HG02642 (cell line): Measurements from ENCODE around the gene RAB11A.

ENCODE experiments used
- ATAC-seq: cut with Tn5 transposase; IDR thresholded peaks from one replicate; pipeline ENCODE4 v1.9.1; 2021; ENCODE audit warnings: mild to moderate bottlenecking; ENCODE audit not compliant: unreplicated experiment, poor library complexity

Gene RAB11A

DNA sequence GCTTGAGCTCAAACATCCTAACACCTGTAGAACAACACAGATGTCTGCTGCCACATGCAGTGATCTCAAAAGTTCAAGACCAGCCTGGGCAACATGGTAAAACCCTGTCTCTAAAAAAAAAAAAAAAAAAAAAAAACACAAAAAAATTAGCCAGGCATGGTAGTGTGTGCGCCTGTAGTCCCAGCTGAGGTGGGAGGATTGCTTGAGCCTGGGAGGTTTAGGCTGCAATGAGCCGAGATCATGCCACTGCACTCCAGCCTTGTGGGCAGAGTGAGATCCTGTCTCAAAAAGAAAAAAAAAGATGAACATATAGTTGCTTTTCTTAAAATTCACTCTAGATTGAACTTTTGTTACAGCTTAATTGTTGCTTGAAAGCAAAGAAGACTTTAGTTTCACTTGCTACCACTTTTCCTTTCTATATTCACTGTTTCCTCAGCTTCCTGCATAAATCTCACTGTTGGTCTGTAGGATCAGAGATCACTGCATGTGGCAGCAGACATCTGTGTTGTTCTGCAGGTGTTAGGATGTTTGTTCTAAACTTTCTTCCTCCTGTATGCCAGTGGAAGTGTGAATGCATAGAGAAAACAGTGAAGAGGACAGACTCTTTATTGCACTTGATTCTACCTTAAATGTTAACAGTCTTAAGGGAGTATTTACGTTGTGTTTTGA, 12.6 kb downstream of the RAB11A start:
- ATAC-seq = no peak

DNA sequence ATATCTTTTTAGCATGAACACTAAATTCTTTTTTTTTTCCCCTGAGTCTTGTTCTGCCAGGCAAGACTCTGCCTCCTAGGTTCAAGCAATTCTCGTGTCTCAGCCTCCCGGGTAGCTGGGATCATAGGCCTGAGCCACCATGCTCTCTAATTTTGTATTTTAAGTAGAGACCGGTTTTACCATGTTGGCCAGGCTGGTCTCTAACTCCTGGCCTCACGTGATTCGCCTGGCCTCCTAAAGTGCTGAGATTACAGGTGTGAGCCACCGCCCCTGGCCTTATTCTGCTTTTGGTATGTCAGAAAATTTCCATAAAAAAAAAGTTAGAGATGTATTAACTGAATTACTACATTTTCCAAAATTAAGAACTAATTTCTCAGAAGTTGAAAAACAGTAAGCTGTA, 14.3 kb downstream of the RAB11A start:
- ATAC-seq = no peak

DNA sequence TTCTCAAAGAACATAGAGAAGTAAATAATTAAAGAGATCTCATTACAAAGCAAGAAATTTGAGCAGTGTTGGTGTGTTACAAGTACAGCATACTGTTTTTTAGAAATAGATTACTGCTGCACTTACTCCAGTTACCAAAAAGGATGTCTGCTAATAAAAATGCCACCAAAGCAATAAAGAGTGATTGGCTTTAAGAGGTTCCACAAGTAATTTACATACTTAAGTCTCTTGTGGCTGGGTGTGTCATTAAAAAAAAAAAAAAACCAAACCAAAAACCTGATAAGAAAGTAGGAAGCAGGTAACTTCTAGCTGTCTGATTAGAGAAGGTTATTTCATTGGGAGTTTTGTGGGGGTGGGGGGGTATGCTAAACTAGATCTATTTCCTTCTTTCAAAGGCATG, 15.2 kb downstream of the RAB11A start:
- no peak for ATAC-seq

DNA sequence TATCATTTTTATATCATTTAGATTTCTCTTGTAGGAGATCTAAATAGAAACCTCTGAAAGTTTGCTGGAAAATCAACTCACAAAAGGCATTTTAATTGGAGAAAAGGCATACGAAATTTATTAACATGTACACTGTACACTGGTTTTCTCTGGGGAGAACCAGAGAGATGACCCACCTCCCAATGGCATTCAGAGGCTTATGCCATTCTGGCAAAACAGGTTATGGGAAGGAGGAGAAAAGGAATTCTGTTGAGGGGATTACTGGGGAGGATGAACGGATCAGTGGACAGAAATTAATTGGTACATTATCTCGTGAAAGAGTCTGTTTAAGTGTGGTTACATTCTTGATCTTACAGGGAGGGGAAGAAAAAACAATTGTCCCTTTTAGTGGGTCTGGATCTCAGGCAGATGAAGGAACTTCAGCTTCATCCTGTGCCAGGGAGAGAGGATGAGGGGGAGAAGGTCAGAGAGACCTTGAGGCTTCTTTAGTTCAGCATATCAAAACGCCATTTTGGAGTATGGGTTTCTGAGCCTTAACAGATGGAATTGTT, 16.5 kb downstream of the RAB11A start:
- no peak for ATAC-seq

DNA sequence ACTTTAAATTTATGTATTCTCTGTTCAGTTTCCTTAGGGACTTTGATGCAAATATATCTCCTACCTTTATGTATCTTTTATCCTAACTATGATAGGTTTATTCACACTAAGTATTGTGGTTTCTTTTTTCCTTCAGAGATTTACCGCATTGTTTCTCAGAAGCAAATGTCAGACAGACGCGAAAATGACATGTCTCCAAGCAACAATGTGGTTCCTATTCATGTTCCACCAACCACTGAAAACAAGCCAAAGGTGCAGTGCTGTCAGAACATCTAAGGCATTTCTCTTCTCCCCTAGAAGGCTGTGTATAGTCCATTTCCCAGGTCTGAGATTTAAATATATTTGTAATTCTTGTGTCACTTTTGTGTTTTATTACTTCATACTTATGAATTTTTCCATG, 18.3 kb downstream of the RAB11A start:
- no peak for ATAC-seq

DNA sequence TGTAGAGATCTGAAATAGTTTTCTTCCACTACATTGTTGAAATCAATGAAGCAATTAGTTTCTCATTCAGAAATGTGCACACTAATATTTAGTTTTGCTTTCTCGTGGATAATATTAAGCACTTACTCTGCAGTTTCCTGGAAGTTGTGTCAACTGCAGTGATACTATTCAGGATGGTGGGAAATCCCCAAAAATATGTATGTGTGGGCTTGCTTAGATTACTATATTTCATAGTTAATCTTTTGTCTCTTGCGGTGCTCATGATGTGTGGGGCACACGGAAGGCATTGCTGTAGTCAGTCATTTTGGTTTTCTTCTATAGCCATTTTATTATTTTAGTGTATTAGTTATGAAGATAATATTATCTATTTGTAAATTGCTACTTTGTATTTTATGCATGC, 19.7 kb downstream of the RAB11A start:
- no peak for ATAC-seq

DNA sequence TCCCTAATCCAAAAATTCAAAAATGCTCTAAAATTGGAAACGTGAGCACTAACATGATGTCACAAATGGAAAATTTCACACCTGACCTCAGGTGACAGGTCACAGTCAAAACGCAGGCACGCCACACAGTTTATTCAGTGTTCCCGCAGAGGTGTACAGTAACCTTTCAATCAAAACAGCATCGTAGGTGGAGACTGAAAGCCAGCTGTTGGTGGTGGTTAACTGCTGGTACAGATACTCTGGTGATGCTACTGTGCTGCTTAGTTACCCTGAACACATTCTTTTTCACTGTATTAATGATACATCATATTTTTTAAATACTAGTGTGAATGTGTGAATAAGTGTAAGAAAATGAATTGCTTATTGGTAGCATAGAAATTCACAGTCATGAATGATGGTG, 23.8 kb downstream of the RAB11A start:
- no peak for ATAC-seq

DNA sequence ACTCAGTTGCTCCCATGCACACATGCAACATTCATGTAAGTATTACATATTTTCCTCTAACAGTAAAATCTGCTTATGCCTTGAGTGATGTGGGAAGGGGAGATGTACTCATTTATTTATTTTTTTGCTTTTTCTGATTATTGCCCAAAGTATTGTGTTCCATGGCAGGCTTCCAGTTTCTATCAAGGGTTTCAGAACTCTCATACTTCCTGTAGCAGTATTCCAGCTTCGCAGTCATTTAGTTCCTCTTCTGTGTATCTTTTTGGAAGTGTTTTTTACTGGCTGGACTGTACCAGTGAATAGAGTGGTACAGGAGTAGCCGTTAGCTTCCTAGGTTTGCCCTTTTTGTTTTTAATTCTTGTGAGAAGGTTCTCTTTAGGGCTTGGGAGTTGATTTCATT, 26.9 kb downstream of the RAB11A start:
- no peak for ATAC-seq

DNA sequence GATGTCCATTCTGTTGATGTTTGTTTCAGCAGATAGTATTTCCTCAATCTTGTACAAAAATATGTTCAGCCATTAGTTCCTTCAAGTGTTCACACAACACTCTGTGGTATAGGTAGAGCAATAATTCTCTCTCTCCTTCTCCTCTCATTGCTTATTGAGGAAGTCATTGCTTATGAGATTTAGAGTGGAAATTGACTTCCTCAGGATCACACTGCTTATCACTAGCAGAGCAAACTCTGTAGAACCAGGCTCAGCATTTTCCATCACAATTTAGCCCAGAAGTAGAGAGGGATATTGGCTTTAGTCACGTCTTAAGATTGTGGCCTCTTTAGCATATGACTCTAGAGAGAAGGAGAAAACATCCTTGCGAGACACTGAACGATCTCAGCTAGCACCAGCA, 31.2 kb downstream of the RAB11A start:
- ATAC-seq = no peak

DNA sequence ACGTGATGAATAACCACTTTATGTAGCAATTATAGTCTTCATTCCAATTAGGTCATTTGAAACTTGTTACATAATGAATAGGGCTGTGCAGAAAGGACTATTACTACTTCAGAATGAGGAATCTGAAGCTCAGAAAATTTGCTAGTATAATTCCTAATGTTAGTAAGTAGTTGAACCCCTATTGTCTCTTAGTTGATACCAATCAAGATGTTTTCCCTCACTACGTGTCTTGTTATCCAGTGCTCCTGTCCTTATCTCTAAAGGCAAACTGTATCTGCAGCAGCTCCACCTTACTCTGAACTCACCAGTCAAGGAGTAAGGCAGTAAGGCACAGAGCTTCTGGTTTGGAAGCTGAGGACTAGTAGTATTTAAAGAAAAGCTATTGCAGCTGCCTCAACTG, 32.0 kb downstream of the RAB11A start:
- no peak for ATAC-seq

DNA sequence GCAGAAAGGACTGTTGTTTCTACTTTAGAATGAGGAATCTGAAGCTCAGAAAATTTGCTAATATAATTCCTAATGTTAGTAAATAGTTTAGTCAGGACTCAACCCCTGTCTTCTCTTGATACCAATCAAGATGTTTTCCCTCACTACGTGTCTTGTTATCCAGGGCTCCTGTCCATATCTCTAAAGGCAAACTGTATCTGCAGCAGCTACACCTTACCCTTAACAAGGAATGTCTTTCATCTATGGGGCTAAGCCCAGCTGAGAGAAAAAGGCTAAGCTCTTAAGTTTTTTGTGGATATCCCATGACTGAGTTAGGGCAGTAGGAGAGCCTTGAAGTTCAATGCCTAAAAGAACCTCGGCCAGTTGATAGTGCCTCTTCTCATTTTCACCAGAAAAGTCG, 32.5 kb downstream of the RAB11A start:
- no peak for ATAC-seq

DNA sequence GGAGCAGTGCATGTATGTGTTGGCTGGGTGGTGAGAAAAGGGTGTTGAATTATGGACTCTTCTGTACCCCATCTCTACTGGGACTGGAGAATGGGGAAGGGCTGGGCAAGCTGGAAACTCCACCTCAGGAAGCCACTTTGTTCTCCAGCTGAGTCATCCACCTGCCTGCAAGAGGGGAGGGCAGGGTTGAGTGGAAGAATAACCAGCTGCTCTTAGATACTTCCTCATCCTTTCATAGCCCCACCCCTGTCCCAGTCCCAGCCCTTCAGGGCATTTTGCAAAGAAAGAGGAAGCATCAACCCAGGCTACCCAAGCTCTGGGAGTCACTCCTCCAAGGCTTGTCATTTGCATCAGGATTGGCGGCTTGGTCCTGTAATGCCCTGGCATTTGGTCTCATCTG, 33.1 kb downstream of the RAB11A start:
- peak; percentile 76 for ATAC-seq

DNA sequence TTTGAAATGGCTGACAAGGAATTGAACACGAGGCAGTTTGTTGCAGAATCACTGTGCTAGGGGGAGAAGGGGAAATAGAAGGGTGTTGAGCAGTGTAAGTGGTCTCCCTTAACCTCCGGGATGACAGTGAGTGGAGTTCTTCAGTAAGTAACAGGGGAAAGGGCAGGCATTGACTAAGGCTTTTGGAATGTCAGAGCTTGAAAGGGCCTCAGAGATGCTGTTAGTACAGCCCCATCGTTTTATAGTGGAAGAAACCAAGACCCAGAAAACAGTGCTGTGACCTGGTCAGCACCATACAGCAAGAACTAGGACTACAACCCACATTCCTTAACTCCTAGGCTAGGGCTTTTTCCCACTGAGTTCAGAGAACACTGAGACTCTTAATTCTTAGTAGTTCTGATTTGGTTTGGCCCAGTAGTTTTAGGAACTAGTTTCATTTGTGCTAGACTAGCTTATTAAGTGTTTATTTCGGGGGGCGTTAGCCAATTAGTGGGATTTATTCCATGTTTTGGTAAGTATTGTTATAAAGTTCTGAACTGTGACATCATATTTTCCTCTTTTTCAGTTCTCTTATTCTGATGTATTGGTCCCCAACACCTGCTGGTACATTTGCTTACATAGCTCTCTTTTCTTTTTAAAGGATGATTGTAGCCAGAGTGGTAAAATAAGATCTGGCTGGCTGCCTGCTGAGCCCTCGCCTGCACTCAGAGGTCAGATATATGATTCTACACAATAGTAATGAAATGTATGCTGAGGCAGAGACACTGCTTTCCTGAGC, 34.2 kb downstream of the RAB11A start:
- ATAC-seq = no peak

DNA sequence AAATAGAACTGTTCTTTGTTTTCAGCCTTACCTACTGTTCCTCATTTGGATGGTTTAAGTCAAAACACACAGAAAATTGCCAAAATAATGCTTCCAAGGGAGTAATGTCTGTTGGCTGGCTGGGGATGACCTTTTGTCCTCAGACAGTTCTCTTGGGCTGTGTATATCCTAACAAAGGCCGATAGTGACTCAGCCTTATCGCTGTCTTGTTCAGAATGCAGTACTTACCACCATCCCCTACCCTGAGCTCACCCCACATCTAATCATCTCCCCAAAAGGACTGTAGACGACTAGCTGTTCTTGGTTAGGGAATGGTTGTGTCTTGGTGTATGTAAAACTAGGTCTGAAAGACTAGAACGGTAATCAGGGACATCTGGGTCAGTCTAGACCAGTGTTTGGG, 35.0 kb downstream of the RAB11A start:
- ATAC-seq = no peak

DNA sequence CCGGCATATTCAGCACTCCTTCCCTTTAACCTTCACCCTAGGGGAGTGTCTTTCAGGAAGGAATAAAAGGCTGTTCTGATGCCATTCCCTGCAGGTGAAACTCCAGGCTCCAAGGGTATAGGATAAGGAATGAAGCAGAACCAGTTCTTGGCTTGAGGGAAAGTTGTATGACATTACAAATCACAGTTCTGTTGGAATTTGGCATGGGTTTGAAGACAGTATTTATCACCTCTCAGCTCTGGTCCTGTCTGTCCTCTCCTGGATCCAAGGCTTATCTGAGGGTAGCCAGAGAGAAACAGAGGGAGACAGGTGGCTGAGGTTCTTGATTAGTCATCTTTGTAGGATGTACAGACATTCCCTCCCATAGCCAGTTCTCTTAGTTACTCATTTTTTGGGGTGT, 37.1 kb downstream of the RAB11A start:
- no peak for ATAC-seq

DNA sequence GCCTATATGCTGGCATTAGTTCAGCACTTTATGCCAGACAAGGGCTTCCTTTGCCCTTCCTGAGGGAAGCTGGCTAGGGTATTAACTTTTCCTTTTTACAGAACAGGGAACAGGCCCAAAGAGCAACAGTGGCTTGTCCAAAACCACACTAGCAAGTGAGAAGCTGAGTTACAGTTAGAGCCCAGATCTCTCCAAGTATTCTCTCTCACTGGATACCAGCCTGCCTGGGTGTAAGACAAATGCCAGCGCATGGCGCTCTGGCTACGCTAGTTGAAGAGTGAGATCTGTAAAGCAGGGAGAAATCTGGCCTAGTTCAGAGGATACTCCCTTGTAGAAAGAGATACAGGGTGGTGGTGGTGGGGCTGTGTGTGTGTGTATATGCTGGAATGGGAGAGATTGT, 38.4 kb downstream of the RAB11A start:
- no peak for ATAC-seq

DNA sequence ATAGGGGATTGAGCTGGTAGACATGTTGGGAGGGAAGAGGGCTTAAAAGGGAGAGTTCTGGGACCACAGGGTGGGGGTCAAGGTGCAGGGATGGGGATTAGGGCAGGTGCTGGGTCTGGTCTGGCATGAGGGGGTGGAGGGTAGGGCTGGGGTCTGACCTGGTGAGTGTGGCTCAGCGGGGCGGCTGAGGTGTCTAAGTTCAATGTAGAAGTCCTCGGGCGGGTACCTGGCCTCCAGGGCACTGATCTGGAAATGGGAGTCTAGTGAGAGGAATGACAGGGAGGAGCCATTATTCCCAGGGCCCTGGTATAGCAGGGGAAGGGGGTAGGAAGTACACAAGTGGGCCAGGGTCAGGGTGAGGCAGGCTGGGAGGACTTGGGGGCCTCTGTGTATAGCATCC, 39.6 kb downstream of the RAB11A start:
- no peak for ATAC-seq

DNA sequence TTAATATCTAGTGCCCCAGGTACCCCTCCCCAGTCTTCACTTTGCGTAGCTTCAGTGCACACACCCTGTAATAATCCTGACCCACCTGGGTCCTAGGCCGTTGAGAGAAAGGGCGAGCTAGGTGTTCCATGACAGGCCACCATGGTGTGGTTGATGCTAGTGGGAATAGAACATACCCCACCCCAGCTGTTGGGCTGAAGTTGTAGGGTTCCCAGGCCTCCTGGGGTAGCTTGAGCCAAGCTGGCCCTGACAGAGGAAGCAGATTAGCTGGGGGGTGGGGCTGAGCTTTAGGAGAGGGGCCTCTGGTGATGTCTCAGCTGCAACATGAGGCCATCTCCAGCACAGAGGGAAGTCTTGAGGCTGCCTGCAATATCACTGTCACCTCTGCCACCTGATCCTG, 40.5 kb downstream of the RAB11A start:
- no peak for ATAC-seq

DNA sequence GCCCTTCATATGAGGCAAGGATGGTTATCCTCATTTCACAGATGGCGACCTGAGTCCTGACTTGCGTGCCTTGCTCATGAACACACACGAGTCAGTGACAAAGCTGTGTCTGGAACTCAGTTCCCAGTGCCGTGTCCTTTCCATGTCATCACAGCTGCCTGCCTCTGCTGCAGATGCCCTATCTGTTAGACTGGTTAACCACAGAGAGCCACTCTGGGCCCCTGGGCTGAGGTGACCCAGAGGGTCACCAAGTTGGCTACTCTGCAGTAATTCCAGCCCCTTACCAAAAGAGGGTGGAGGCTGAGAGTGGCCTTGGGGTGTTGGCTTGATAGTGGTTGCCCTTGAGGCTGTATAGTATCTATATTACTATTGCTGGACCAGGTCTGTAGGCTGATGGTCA, 41.0 kb downstream of the RAB11A start:
- ATAC-seq = no peak

DNA sequence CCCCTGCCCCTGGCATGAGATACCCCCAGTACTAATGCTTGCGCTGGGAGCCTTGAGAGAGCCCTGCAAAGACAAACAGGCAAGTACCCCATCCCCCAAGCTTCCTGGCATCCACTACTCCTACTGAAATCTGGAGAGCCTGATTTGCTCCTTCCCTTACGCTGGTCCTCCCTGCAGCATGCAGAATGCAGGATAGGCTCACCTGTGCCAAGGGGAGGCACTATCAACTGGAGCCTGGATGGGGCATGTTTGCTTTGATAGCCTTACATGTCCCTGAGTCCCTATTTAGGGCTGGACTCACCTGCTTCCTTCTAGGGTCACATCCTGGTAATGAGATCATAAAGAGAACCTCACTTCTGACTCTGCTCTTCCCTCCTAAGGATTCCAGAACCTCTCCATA, 42.9 kb downstream of the RAB11A start:
- ATAC-seq = no peak

DNA sequence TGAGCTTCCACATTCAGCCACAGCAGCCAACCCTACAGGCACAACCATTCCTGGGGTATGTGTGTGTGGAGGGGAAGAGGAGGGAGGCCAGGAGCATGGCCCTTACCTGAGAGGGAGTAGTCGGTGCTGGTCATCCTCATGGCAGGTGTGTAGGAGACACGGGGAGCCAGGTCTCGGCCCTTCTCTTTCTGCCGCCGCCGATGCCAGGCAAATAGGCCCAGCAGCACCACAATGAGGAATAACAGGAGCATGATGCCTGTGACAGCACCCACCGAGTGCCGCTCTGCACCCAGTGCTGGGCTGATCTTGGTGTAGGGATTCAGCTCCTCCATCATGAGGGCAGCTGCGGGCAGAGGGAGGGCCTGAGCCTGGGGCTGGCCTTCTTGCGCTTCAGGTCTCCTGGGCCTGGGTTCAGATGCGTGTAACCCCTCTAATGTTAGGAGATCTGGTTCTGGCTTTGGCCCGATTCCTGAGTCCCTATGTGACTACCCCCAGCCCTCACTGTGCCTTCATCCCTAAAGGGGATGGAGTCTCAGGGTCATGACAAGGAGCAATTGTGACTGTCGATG, 44.4 kb downstream of the RAB11A start:
- no peak for ATAC-seq

DNA sequence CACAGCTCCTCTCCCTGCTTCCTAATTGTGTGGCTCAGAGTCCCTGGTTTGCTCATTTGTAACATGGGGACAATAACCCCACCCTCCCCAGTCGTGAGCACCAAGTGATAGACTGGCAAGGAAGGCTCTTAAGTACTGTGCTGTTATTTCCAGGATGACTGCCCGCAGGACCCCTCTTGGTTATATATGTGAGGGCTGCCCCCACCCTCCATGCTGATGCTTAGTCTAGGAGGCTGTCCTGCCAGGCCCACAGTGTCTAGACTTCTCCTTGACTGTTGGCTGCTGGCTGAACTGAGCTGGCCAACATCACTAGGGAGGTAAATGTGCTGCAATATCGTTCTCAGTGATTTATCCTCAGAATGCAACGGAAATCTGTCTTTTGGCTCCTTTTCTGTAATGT, 45.1 kb downstream of the RAB11A start:
- ATAC-seq = no peak
